GM12801 (cell line): ENCODE data around the gene RAPGEF4.

Source experiments
- TF ChIP-seq, protein P1 (sequence below): IDR thresholded peaks from one replicate; pipeline ENCODE4 v1.5.1; 2011; ENCODE audit warnings: control low read depth; ENCODE audit not compliant: insufficient read length; ENCODE audit errors: extremely low read depth

The RAPGEF4 gene

DNA sequence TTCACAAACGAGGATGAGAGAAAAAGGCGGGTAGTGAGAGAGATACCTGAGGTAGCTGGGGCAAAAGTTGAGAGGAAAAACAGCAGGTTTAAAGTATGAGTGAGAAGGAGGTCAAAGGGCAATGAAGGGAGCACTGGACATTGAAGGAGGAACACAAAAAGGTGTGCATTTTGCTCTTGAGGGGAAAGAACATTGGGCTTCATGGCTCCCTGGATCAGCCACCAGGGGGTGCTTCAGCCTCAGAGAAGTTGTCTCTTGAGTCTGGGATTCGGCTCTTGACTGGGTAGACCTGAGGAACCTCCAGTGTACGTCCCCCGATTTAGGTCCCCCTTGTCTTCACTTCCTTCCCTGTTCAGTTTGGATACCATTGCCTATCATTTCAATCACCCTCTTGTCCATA, 128.5 kb downstream of the RAPGEF4 start:
- TF ChIP-seq, protein P1, sequence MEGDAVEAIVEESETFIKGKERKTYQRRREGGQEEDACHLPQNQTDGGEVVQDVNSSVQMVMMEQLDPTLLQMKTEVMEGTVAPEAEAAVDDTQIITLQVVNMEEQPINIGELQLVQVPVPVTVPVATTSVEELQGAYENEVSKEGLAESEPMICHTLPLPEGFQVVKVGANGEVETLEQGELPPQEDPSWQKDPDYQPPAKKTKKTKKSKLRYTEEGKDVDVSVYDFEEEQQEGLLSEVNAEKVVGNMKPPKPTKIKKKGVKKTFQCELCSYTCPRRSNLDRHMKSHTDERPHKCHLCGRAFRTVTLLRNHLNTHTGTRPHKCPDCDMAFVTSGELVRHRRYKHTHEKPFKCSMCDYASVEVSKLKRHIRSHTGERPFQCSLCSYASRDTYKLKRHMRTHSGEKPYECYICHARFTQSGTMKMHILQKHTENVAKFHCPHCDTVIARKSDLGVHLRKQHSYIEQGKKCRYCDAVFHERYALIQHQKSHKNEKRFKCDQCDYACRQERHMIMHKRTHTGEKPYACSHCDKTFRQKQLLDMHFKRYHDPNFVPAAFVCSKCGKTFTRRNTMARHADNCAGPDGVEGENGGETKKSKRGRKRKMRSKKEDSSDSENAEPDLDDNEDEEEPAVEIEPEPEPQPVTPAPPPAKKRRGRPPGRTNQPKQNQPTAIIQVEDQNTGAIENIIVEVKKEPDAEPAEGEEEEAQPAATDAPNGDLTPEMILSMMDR: no peak

DNA sequence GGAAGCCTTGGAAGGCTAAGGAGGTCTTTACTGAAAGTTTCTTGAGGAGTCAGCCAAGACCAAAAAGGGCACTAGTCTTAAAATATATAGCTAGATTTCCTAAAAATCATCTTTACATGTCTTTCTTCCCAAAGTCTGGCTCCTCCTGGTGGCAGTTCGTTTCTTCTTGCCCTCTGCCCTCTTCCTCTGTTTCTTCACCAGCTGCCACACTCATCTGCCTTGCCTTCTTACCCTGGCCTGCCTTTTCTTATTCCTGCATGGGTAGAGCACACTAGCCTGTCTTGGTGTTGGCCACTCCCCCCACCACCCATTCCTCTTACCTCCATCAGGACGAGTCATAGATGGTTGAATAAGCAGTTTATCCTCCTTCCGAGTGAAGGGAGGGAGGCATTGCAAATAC, 129.8 kb downstream of the RAPGEF4 start:
- TF ChIP-seq, protein P1: no peak

DNA sequence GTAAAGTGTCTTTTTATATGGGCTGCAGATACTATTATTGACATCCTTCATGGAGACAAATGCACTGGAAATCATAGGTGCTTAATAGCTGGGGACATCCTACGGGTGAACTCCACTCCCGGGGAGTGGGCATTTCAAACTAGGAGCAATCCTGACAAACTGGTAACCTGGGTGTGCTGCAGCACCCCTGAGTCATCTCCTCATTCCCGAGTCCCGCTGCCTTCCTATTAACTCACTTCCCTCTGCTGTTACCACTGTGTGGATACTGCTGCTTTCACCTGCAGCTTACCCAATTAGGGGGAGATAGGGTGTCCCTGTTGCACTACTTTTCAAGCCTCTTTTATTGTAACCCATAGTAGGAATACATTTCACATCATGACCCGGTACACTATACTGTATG, 134.2 kb downstream of the RAPGEF4 start:
- TF ChIP-seq, protein P1: no peak

DNA sequence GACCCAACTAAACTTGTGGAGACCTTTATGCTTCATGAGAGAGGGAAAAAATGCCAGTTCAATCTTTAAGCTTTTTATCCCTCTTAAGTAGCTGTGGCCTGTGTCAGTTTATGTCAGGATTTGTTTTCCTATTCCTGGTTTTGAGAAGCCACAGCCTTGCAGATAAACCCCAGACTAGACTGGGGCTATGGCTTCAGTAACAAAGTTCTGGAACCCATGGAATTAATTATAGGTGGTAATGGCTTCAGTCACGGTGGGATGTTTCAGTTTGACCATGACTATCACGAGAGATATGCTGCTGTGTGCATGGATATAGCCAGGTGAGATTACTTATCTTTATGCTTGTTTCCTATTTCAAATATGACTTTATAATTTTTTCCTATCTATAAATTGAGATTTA, 134.8 kb downstream of the RAPGEF4 start:
- TF ChIP-seq, protein P1: no peak

DNA sequence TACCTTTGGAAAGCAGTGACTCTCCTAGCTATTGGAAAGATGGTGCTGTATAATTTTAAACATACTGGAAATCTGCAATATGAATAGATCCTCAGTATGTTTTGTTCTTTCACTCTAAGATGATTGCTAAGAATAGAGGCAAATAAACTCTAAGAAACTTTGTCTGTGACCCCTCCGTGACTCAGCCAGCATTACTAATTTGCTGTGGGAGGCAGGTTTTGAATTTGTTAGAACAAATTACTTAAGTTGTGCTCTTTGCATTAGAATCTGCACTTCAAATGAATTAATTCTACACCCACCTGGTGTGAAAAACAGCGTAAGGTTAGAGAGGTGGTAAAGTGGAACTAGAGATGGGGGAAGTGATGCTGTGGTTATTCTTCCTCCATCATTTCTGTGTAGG, 142.2 kb downstream of the RAPGEF4 start:
- TF ChIP-seq, protein P1: no peak

DNA sequence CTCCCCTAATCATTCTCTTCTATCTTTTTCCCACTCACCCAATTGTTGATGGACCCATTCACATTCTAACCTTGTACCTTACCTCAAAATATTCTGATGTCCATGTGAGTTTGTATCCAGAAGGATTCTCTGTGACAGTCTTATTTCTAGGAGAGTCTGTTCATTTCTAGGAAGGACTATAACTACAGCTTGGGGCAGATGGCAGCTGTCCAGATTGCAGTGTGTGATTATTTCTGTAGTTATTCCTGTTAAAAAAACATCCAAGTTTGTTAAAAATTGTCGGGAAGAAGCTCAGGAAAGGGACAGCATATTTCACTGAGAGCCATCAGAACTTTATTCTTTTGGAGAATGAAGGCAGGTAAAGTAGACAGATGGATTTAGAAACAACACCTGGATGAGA, 142.6 kb downstream of the RAPGEF4 start:
- TF ChIP-seq, protein P1: no peak

DNA sequence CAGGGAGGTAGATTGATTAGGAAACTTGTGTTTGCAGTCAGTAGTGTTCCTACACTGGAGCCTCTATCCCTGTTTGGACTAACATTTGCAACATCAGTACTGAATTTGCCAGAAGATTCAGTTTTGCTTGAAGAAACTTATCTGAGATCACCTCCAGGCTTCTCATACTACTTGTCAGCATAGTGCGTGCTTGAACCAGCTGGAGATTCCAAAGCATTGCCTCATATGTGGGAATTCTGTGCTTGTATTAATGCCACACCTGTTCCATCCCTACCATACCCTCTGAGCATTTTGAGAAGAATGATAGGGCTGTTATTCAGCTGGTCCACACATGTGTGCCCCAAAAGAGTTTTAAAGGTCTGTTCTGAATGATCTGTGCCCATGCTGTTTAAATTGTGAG, 148.7 kb downstream of the RAPGEF4 start:
- TF ChIP-seq, protein P1: no peak

DNA sequence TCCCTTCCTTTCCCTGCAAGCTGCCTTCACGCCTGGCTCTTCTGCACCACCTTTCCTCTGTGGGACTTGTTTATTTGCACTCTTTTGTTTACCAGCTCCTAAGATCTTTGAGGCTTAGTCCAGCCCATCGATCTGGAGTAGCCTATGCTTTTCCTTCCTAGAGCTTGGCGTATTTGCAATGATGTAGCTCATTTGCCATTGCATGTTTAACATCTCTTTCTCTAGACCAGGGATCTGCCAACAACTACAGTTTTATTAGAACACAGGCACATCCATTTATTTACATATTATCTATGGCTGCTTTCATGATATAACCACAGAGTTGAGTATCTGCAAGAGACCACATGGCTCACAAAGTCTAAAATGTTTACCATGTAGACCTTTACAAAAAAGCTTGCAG, 150.4 kb downstream of the RAPGEF4 start:
- TF ChIP-seq, protein P1: no peak
